ENCODE results near the gene TIMP3.

GRCh38 chr22:32830957-32831356 lies 29.5 kb downstream of the TIMP3 start:
- TF ChIP-seq POLR2A (IDR thresholded peaks at IDR 0.05; ENCODE audit: low read depth, low read length) (no peak), CTCF (conservative IDR thresholded peaks at IDR 0.05; ENCODE audit: low read depth, low read length) (no peak), RAD21 (IDR thresholded peaks at IDR 0.05; ENCODE audit: low read length) (no peak), BHLHE40 (IDR thresholded peaks at IDR 0.05; ENCODE audit: low read depth, low read length) (no peak), MAZ (IDR thresholded peaks at IDR 0.05; ENCODE audit: borderline replicate concordance, low read depth, low read length) (no peak), SMC3 (IDR thresholded peaks at IDR 0.05; ENCODE audit: low read depth, low read length) (no peak), MXI1 (IDR thresholded peaks at IDR 0.05; ENCODE audit: borderline replicate concordance, low read depth, low read length) (no peak), MAFK (IDR thresholded peaks at IDR 0.05; ENCODE audit: low read depth, low read length) (no peak), CEBPB (IDR thresholded peaks at IDR 0.05; ENCODE audit: low read depth, low read length) (no peak), RCOR1 (IDR thresholded peaks at IDR 0.05; ENCODE audit: insufficient replicate concordance, low read length) (no peak), RFX5 (IDR thresholded peaks at IDR 0.05; ENCODE audit: low read depth, low read length) (no peak)

All from IMR-90 (cell line).